PFSK-1 (cell line): ENCODE results near the gene TGM6.

Experiments
- FOXP2 ChIP-seq: optimal IDR thresholded peaks from 2 replicates; pipeline ENCODE3; 2011; ENCODE audit warnings: borderline replicate concordance, control low read depth, inconsistent platforms; ENCODE audit not compliant: insufficient read depth; ENCODE audit errors: extremely low read length, extremely low read depth
- POLR2AphosphoS5 ChIP-seq: IDR thresholded peaks from 2 replicates; pipeline ENCODE4 v1.6.1; 2012; ENCODE audit warnings: low read depth, mild to moderate bottlenecking, control low read depth, low read length, moderate library complexity
- REST ChIP-seq, 2 experiments: IDR thresholded peaks; 2 replicates each; pipeline versions ENCODE4 v1.6.1 to v1.8.0; 2011 to 2012; ENCODE audit warnings: low read depth in 2 of 2, low read length in 2 of 2, control low read depth in 1 of 2, inconsistent platforms in 1 of 2, mild to moderate bottlenecking in 1 of 2, moderate library complexity in 1 of 2; ENCODE audit not compliant: insufficient read depth in 1 of 2
- SIN3A ChIP-seq: IDR thresholded peaks from 2 replicates; pipeline ENCODE4 v1.6.1; 2012; ENCODE audit warnings: mild to moderate bottlenecking, low read length, moderate library complexity, borderline replicate concordance; ENCODE audit not compliant: insufficient read depth
- TAF1 ChIP-seq: IDR thresholded peaks from 2 replicates; pipeline ENCODE4 v1.6.1; 2012; ENCODE audit warnings: low read length, control low read depth, borderline replicate concordance; ENCODE audit not compliant: insufficient read depth

- TF ChIP-seq POLR2AphosphoS5 (no peak), TAF1 (no peak), SIN3A (no peak), REST (IDR thresholded peaks at IDR 0.05; ENCODE audit: insufficient read depth in 1 of 2, low read depth in 2 of 2, low read length in 2 of 2) (no peak), FOXP2 (no peak)
Observed at GRCh38 chr20:2467412-2467811, 86.7 kb downstream of the TGM6 start.
